MCF 10A (cell line): ENCODE results near the gene ISL2. TPM values are rescaled to one million over a fixed set of nuclear protein-coding genes. Genes with fewer than 3 reads are reported as not detected.

Experiments
- BruUV-seq: library from RNA; stranded (reverse); fragments of 400-500 nt; replicated peaks from 2 replicates; lab custom pipeline; 2021; lab: Mats Ljungman, UMichigan
- CTCF ChIA-PET: fragments of 300-600 bp; sonication (Branson Sonifier 250); formaldehyde crosslinking; extraction: SDS; loops from one replicate; lab custom pipeline; 2021; ENCODE audit warnings: antibody characterized with exemption, inconsistent platforms; lab: Yijun Ruan, JAX
- POLR2A ChIA-PET: fragments of 300-600, 350-650 bp; sonication (Branson Sonifier 250); formaldehyde crosslinking; extraction: SDS; loops from one replicate; lab custom pipeline; 2020; ENCODE audit warnings: antibody characterized with exemption, inconsistent platforms; lab: Yijun Ruan, JAX
- DNase-seq: peaks from one replicate; pipeline ENCODE4 v3.0.0-alpha.2; 2018; ENCODE audit not compliant: unreplicated experiment
- H3K27ac Mint-ChIP-seq: one replicate; pipeline ENCODE4 v1.8.0; 2022; ENCODE audit warnings: mild to moderate bottlenecking, low read depth, mixed read lengths; ENCODE audit not compliant: unreplicated experiment
- H3K27me3 Mint-ChIP-seq: one replicate; pipeline ENCODE4 v1.8.0; 2022; ENCODE audit warnings: mixed read lengths; ENCODE audit not compliant: insufficient read depth, unreplicated experiment
- H3K36me3 Mint-ChIP-seq: one replicate; pipeline ENCODE4 v1.8.0; 2022; ENCODE audit warnings: mild to moderate bottlenecking, moderate library complexity, mixed read lengths; ENCODE audit not compliant: insufficient read depth, unreplicated experiment
- H3K4me1 Mint-ChIP-seq: one replicate; pipeline ENCODE4 v1.8.0; 2022; ENCODE audit warnings: mixed read lengths; ENCODE audit not compliant: insufficient read depth, unreplicated experiment
- H3K4me3 Mint-ChIP-seq: one replicate; pipeline ENCODE4 v1.8.0; 2022; ENCODE audit warnings: mild to moderate bottlenecking, moderate library complexity, mixed read lengths; ENCODE audit not compliant: unreplicated experiment
- H3K9me3 Mint-ChIP-seq: one replicate; pipeline ENCODE4 v1.8.0; 2022; ENCODE audit warnings: mixed read lengths; ENCODE audit not compliant: unreplicated experiment
- CTCF ChIP-seq: fragments of 200-600 bp; IDR thresholded peaks from one replicate; pipeline ENCODE4 v1.8.0; 2022; ENCODE audit warnings: antibody characterized with exemption, mild to moderate bottlenecking; ENCODE audit not compliant: unreplicated experiment
- intact Hi-C: fragments of 100-400 bp; cut with micrococcal nuclease; formaldehyde crosslinking; loops from 2 replicates; pipeline ENCODE4 v1.14.1; 2022
- total RNA-seq: library from RNA; stranded (reverse); gene quantifications from 2 replicates; pipeline ENCODE4 v1.2.3, GENCODE V29; 2022

ISL2 gene
- total RNA-seq, 1 experiment from 2014 or later, result not detected

GRCh38 chr15:76386178-76386577 lies 49.6 kb downstream of the ISL2 start:
- peaks cover 5% of the 10 kb centered on the region for H3K9me3 Mint-ChIP-seq
- no TSS peak for BruUV-seq
- POLR2A ChIA-PET, result no interaction called here

GRCh38 chr15:76386926-76387325 lies 50.4 kb downstream of the ISL2 start:
- Mint-ChIP-seq H3K4me3 (no peak overlapping the region), H3K36me3 (no peaks in the 10 kb centered on the region), H3K4me1 (no peaks in the 10 kb centered on the region), H3K9me3 (peaks cover 5% of the 10 kb centered on the region), H3K27me3 (no peaks in the 10 kb centered on the region), H3K27ac (no peak overlapping the region)
- no TSS peak for BruUV-seq
- intact Hi-C loops, result no loop called here
- DNase-seq, result no peak
- ChIA-PET POLR2A (no interaction called here), CTCF (no interaction called here)
- no peak for TF ChIP-seq CTCF

More at GRCh38 chr15:76386178-76386577, 49.6 kb downstream of the ISL2 start:
- Mint-ChIP-seq H3K4me3 (no peak overlapping the region), H3K27me3 (no peaks in the 10 kb centered on the region), H3K4me1 (no peaks in the 10 kb centered on the region), H3K27ac (no peak overlapping the region), H3K36me3 (no peaks in the 10 kb centered on the region)
- intact Hi-C loops, result no loop called here
- DNase-seq, result no peak
- CTCF ChIA-PET, result no interaction called here
- no peak for TF ChIP-seq CTCF

- H3K27ac Mint-ChIP-seq, result no peak overlapping the region
- intact Hi-C loops, result no loop called here
- no peaks in the 10 kb centered on the region for H3K4me1 Mint-ChIP-seq
- BruUV-seq, result no TSS peak
- H3K36me3 Mint-ChIP-seq, result peaks cover 6% of the 10 kb centered on the region
- ChIA-PET CTCF (interaction anchor here (0.7 kb wide), 1 partner anchor 9 kb away, joined by 3 read pairs; no protein-coding TSS in a partner anchor), POLR2A (no interaction called here)
- peaks cover 5% of the 10 kb centered on the region for H3K9me3 Mint-ChIP-seq
- no peaks in the 10 kb centered on the region for H3K27me3 Mint-ChIP-seq
- TF ChIP-seq CTCF, result no peak
- H3K4me3 Mint-ChIP-seq, result no peak overlapping the region
- DNase-seq, result no peak
These were observed 54.0 kb downstream of the ISL2 start for GRCh38 chr15:76390571-76390970.

GRCh38 chr15:76391309-76391708 lies 54.7 kb downstream of the ISL2 start:
- Mint-ChIP-seq H3K36me3 (peaks cover 6% of the 10 kb centered on the region), H3K27me3 (no peaks in the 10 kb centered on the region), H3K4me3 (no peak overlapping the region), H3K9me3 (peaks cover 5% of the 10 kb centered on the region), H3K27ac (no peak overlapping the region), H3K4me1 (no peaks in the 10 kb centered on the region)
- BruUV-seq, result no TSS peak
- TF ChIP-seq CTCF, result no peak
- no peak for DNase-seq
- ChIA-PET CTCF (interaction anchor here (0.7 kb wide), 1 partner anchor 9 kb away, joined by 3 read pairs; no protein-coding TSS in a partner anchor), POLR2A (no interaction called here)
- intact Hi-C loops, result no loop called here
